Measurements from ENCODE around the gene KLHL18.

GRCh38 chr3:47261301-47261700 is 21.4 kb upstream of the KLHL18 start:
- TF ChIP-seq EZH2 (IDR thresholded peaks at IDR 0.05; ENCODE audit: insufficient read depth, poor library complexity, severe bottlenecking) (no peak), EZH2phosphoT487 (IDR thresholded peaks at IDR 0.05; ENCODE audit: insufficient read depth, low read depth) (no peak)
